Stomach (tissue), 9 donors: ENCODE data around the gene PIEZO1. TPM values are rescaled to one million over a fixed set of nuclear protein-coding genes. Genes with fewer than 3 reads are reported as not detected.

Experiments
- DNase-seq, 2 donors: peaks; one replicate each; pipeline versions ENCODE4 v3.0.0 to v3.0.0-alpha.2; 2013 to 2019
- H3K27ac ChIP-seq, 5 donors: fragments of 200-600 bp in 4 of 5; sonication (generic) in 4 of 5; one replicate each; pipeline ENCODE4 v1.5.1; 2013 to 2019; ENCODE audit warnings: mild to moderate bottlenecking in 1 of 5, moderate library complexity in 1 of 5
- H3K27me3 ChIP-seq, 3 donors: fragments of 200-600 bp; sonication (generic); one replicate each; pipeline ENCODE4 v1.5.1; 2017 to 2019; ENCODE audit warnings: mixed run types in 1 of 3
- H3K36me3 ChIP-seq, 4 donors: fragments of 200-600 bp; sonication (generic); 1 replicate in 3 of 4; 2 replicates in 1 of 4; pipeline ENCODE4 v1.5.1; 2016 to 2019
- H3K4me1 ChIP-seq, 4 donors: fragments of 200-600 bp; sonication (generic); one replicate each; pipeline ENCODE4 v1.5.1; 2016 to 2019
- H3K4me3 ChIP-seq, 4 donors: fragments of 200-600 bp; sonication (generic) in 3 of 4; one replicate each; pipeline ENCODE4 v1.5.1; 2016 to 2019; ENCODE audit warnings: mild to moderate bottlenecking in 1 of 4
- H3K9me3 ChIP-seq, 4 donors: fragments of 200-600 bp; sonication (generic); one replicate each; pipeline ENCODE4 v1.5.1; 2016 to 2019
- CTCF ChIP-seq, 7 experiments: fragments of 450-650 bp in 4 of 7; fragments of 200-600 bp in 3 of 7; sonication (generic) in 3 of 7; IDR thresholded peaks; one replicate each; pipeline ENCODE4 v1.5.1; 2016 to 2019; ENCODE audit warnings: antibody characterized with exemption in 7 of 7, control low read depth in 2 of 7, mild to moderate bottlenecking in 1 of 7
- EP300 ChIP-seq: sonication (generic); formaldehyde crosslinking; IDR thresholded peaks from one replicate; pipeline ENCODE4 v1.6.1; 2017; ENCODE audit warnings: antibody characterized with exemption
- POLR2A ChIP-seq, 4 donors: fragments of 450-650 bp; IDR thresholded peaks; one replicate each; pipeline ENCODE4 v1.6.1; 2016; ENCODE audit warnings: antibody characterized with exemption in 4 of 4, control low read depth in 2 of 4, mild to moderate bottlenecking in 1 of 4, moderate library complexity in 1 of 4
- POLR2AphosphoS5 ChIP-seq, 3 donors: sonication (generic); formaldehyde crosslinking; IDR thresholded peaks; one replicate each; pipeline ENCODE4 v1.6.1; 2016; ENCODE audit warnings: antibody characterized with exemption in 3 of 3
- WGBS, 5 donors: extraction: QIAGEN DNeasy Blood & Tissue Kit in 3 of 5; methylation state at CpG; one replicate each; pipeline versions ENCODE4 v1.1.5 to v1.1.7; 2013 to 2018; 5-methylcytosine and 5-hydroxymethylcytosine counted together
- intact Hi-C: fragments of 100-400 bp; cut with DNase I; formaldehyde crosslinking; loops from one replicate; pipeline ENCODE4 v1.15.1; 2023; ENCODE audit warnings: low total_unique reads
- polyA plus RNA-seq, 3 donors: library from polyadenylated mRNA; stranded (reverse); fragments of 200-250 nt; gene quantifications; one replicate each; pipeline ENCODE4 v1.2.3, GENCODE V29; 2013
- total RNA-seq, 5 donors: library from RNA; depleted of rRNA; stranded (reverse); fragments of >200 nt; gene quantifications; one replicate each; pipeline versions ENCODE4 v1.1.0 to v1.2.3, GENCODE V29; 2014 to 2016
- donor health status: healthy with polysubstance abuse.
- donor health status: Bipolar disorder and iron deficiency.
- donor health status: healthy.

The PIEZO1 gene
- total and polyA plus RNA-seq, 8 donors: 43.7 to 171 (median 115) TPM

DNA sequence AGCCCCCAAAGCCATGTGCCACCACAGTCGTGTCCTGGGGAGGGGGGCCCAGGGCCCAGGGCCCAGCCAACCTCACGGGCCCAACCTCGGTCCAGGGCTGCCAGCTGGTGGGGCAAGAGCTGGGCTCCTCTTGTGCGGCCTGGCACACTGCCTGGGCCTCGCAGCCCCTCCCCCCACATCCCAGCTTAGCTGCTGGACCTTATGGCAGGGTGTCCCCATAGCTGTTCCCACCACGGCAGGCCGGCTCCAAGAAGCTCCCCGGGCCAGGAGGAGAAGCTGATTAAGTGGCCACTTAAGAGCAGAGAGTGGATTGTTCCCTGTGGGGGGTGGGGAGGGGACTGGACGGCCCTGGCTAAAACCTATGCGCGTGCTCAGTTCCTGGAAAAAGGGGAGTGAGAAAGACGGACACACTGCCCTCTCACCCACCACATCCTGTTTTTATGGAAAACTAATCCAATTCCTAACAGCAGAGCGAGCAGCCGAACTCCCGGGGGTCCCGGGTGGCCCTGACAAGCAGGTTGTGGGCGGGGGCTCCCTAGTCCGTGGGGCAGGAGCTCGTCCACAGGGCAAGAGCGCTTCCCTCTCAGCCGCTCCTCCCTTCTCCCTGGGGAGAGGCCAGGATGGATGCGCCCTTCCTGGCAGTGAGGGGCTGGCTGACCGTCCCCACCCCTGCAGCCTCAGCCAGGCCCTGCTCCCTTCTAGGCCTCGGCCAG lies 16.8 kb downstream of the PIEZO1 start:
- Histone ChIP-seq H3K36me3 (peaks cover 0 to 16% (median 0%) of the 10 kb centered on the region in 4 donors), H3K9me3 (no peaks in the 10 kb centered on the region), H3K4me3 (peak overlapping the region in 2 of 4 donors; percentile 10 to 29), H3K27me3 (no peaks in the 10 kb centered on the region), H3K27ac (peak overlapping the region in 4 of 5 donors; percentile 67 to 96 (median 76)), H3K4me1 (peaks cover 78 to 99% (median 91%) of the 10 kb centered on the region in 4 donors)
- WGBS, 5 donors: 54 to 64% (median 63%) methylated on average over 15 to 24 of the region's 24 CpGs
- TF ChIP-seq POLR2A (IDR thresholded peaks at IDR 0.05) (no peak), CTCF (IDR thresholded peaks at IDR 0.05) (no peak), POLR2AphosphoS5 (IDR thresholded peaks at IDR 0.05) (no peak), EP300 (no peak)
- intact Hi-C loops: no loop called here
- peak in 1 of 2 donors; percentile 85 for DNase-seq

DNA sequence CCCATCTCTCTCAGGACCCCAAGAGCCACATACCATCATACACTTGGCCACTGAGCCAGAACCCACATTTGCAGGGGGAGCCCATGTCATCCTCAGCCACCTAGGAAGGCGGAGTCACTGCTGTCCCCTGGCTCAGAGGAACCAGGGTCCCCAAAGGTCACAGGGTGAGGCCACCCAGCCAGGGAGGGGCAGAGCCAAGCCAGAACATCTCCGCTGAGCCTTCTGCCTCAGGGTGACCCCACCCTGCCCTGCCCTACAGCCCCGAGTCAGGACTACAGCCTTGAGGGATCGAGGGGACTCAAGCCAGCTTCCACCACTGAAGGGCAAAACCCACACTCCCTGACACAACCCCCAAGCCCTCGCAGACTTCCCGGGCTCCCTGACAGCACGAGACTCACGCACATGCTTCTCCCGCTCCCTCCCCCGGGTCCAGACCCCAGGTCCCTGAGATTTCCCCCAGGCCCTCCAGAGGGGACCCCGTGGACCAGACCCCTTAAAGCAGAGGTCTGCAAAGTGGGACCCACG lies 17.4 kb downstream of the PIEZO1 start:
- peak overlapping the region in 4 of 5 donors; percentile 67 to 96 (median 76) for H3K27ac ChIP-seq
- DNase-seq: no peak
- H3K4me1 ChIP-seq: peaks cover 75 to 99% (median 91%) of the 10 kb centered on the region in 4 donors
- no peak for TF ChIP-seq POLR2AphosphoS5 (IDR thresholded peaks at IDR 0.05)
- TF ChIP-seq EP300: no peak
- TF ChIP-seq CTCF (IDR thresholded peaks at IDR 0.05): no peak
- TF ChIP-seq POLR2A (IDR thresholded peaks at IDR 0.05): no peak
- no peaks in the 10 kb centered on the region for H3K9me3 ChIP-seq
- H3K4me3 ChIP-seq: peak overlapping the region in 1 of 4 donors; percentile 29
- H3K36me3 ChIP-seq: peaks cover 0 to 22% (median 2%) of the 10 kb centered on the region in 4 donors
- H3K27me3 ChIP-seq: no peaks in the 10 kb centered on the region
- intact Hi-C loops: no loop called here
- WGBS, 5 donors: 73 to 87% (median 82%) methylated on average over 9 to 12 of the region's 12 CpGs

GRCh38 chr16:88766975-88767374 lies 18.0 kb downstream of the PIEZO1 start:
- H3K4me1 ChIP-seq: peaks cover 75 to 99% (median 91%) of the 10 kb centered on the region in 4 donors
- 77 to 87% (median 85%) methylated on average over 11 of the region's 11 CpGs for WGBS, 5 donors
- H3K9me3 ChIP-seq: no peaks in the 10 kb centered on the region
- peak overlapping the region in 4 of 5 donors; percentile 67 to 96 (median 76) for H3K27ac ChIP-seq
- intact Hi-C loops: no loop called here
- no peaks in the 10 kb centered on the region for H3K27me3 ChIP-seq
- no peak for DNase-seq
- H3K36me3 ChIP-seq: peaks cover 0 to 22% (median 2%) of the 10 kb centered on the region in 4 donors
- H3K4me3 ChIP-seq: no peak overlapping the region
- TF ChIP-seq POLR2AphosphoS5 (IDR thresholded peaks at IDR 0.05) (no peak), EP300 (no peak), POLR2A (IDR thresholded peaks at IDR 0.05) (no peak), CTCF (IDR thresholded peaks at IDR 0.05) (no peak)

GRCh38 chr16:88764913-88765349 lies 20.1 kb downstream of the PIEZO1 start:
- DNase-seq: peak in 1 of 2 donors; percentile 80
- Histone ChIP-seq H3K27ac (peak overlapping the region in 2 of 5 donors; percentile 14 to 96), H3K9me3 (no peaks in the 10 kb centered on the region), H3K4me1 (peaks cover 70 to 99% (median 90%) of the 10 kb centered on the region in 4 donors), H3K4me3 (no peak overlapping the region), H3K36me3 (peaks cover 0 to 22% (median 2%) of the 10 kb centered on the region in 4 donors), H3K27me3 (no peaks in the 10 kb centered on the region)
- TF ChIP-seq POLR2A (IDR thresholded peaks at IDR 0.05): no peak
- no peak for TF ChIP-seq EP300
- TF ChIP-seq POLR2AphosphoS5 (IDR thresholded peaks at IDR 0.05): no peak
- 45 to 68% (median 49%) methylated on average over 5 to 9 of the region's 9 CpGs for WGBS, 5 donors
- intact Hi-C loops: no loop called here
